Measurements from ENCODE around the gene NUPR1.
"Not testable (repeated sequence)": the region's sequence is repeated elsewhere in the genome, so short reads cannot be mapped to it uniquely, and the experiment has no call there.

NUPR1 gene

GRCh38 chr16:28497861-28498599, 40.7 kb downstream of the NUPR1 start:
- no peak for DNase-seq

- no peak for DNase-seq
Measured at GRCh38 chr16:28497386-28497785, 41.4 kb downstream of the NUPR1 start.

GRCh38 chr16:28496844-28497243, 41.9 kb downstream of the NUPR1 start:
- DNase-seq: no peak

- DNase-seq: no peak
Measured at GRCh38 chr16:28495795-28496749, 42.7 kb downstream of the NUPR1 start.

- no peak for DNase-seq
Measured at GRCh38 chr16:28495098-28495793, 43.5 kb downstream of the NUPR1 start.

GRCh38 chr16:28494121-28494851, 44.5 kb downstream of the NUPR1 start, which contains the start of gene APOBR:
APOBR (plus strand) TSS chr16:28494643; CDS start chr16:28494682, 39 bp downstream.
- no peak for DNase-seq

- DNase-seq: no peak
Measured at GRCh38 chr16:28492511-28492910, 46.3 kb downstream of the NUPR1 start.

- DNase-seq: peak; percentile 82 to 93
Measured at GRCh38 chr16:28491970-28492474, 46.8 kb downstream of the NUPR1 start, which contains the start of gene CLN3. CLN3 (minus strand) TSS chr16:28492074; CDS start chr16:28491759, 315 bp downstream.

- no peak for DNase-seq
Measured at GRCh38 chr16:28491230-28491969, 47.4 kb downstream of the NUPR1 start.

- no peak for DNase-seq
Measured at GRCh38 chr16:28486266-28486665, 52.5 kb downstream of the NUPR1 start.

GRCh38 chr16:28483361-28483760, 55.4 kb downstream of the NUPR1 start:
- DNase-seq: not testable (repeated sequence)
